Vagina (tissue), 2 donors: ENCODE measurements around the gene ELAC2.

Experiments used
- CTCF ChIP-seq, 3 experiments: fragments of 450-650 bp in 2 of 3; fragments of 200-600 bp in 1 of 3; sonication (generic) in 1 of 3; IDR thresholded peaks; one replicate each; pipeline ENCODE4 v1.5.1; 2017 to 2019; ENCODE audit warnings: antibody characterized with exemption in 3 of 3, mild to moderate bottlenecking in 2 of 3, moderate library complexity in 2 of 3
- POLR2A ChIP-seq, 2 donors: fragments of 450-650 bp; IDR thresholded peaks; one replicate each; pipeline ENCODE4 v1.6.1; 2017; ENCODE audit warnings: antibody characterized with exemption in 2 of 2, mild to moderate bottlenecking in 2 of 2, moderate library complexity in 2 of 2
- POLR2AphosphoS5 ChIP-seq, 2 donors: sonication (generic); formaldehyde crosslinking; IDR thresholded peaks; one replicate each; pipeline ENCODE4 v1.9.0; 2017; ENCODE audit warnings: antibody characterized with exemption in 2 of 2, mild to moderate bottlenecking in 2 of 2, low read depth in 1 of 2; ENCODE audit not compliant: insufficient read depth in 1 of 2

DNA sequence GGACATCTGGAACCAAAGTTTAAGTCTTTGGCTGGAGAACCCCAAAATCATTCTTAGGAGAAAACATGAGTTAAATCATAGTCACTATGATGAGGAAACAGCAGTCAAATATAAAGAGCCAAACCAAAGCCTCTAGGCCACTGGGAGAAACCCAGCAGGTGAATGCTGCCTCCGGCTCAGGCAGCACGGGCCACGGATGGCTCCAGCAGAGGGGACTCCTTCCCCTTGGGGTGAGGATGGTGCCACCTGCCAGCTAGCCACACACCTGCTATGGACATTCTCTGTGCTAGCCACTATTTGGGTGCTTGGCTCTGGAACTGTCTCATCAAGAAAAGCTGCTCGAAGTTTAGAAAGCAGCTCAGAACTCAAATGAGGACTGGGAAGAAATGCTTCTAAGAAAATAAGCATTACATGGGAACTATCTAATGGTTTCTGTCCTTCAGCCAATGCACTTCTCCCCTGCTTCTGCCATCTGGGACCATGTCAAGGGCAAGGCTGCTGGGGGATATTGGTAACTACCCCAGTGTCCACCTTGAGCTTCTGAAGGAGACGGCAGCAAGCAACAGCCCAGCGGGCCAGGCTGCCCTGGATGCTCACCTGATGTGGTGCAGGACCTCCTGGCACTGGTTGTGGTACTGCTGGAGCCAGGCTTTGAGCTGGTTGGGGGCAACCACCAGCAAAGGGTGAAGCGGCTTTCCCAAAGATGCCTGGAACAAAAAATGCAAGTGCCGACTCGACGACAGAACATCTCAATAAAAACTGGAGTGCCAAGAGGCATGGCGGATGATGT is 22.5 kb downstream of the ELAC2 start:
- TF ChIP-seq CTCF (IDR thresholded peaks at IDR 0.05) = no peak
- TF ChIP-seq POLR2A (IDR thresholded peaks at IDR 0.05) = no peak
- no peak for TF ChIP-seq POLR2AphosphoS5 (IDR thresholded peaks at IDR 0.05; ENCODE audit: insufficient read depth in 1 of 2, low read depth in 1 of 2)
